Left ventricle myocardium superior (tissue), 1 donor: ENCODE data around the gene RFX4. TPM values are rescaled to one million over a fixed set of nuclear protein-coding genes. Genes with fewer than 3 reads are reported as not detected.
"Not testable (repeated sequence)": the region's sequence is repeated elsewhere in the genome, so short reads cannot be mapped to it uniquely, and the experiment has no call there.

Source experiments
- ATAC-seq: fragments of 200-7000 bp; cut with Tn5 transposase; one replicate; pipeline ENCODE4 v1.9.1; 2020; ENCODE audit warnings: mild to moderate bottlenecking, moderate library complexity
- DNase-seq: peaks from one replicate; pipeline ENCODE4 v3.0.0-alpha.2; 2020
- intact Hi-C: fragments of 100-400 bp; cut with micrococcal nuclease; formaldehyde crosslinking; loops from one replicate; pipeline ENCODE4 v1.11.0; 2022
- total RNA-seq: library from RNA; stranded (reverse); fragmentation: NEBNext Ultra II Directional; extraction: Animal tissue kit (Norgen Biotek cat#: 25700); gene quantifications from one replicate; pipeline ENCODE4 v1.2.1, GENCODE V29; 2021
- donor health status: DM: no; HTN: yes; CAD: no; lungs with severe emphysema.

RFX4 gene
- total RNA-seq, 1 donor from 2014 or later: not detected

DNA sequence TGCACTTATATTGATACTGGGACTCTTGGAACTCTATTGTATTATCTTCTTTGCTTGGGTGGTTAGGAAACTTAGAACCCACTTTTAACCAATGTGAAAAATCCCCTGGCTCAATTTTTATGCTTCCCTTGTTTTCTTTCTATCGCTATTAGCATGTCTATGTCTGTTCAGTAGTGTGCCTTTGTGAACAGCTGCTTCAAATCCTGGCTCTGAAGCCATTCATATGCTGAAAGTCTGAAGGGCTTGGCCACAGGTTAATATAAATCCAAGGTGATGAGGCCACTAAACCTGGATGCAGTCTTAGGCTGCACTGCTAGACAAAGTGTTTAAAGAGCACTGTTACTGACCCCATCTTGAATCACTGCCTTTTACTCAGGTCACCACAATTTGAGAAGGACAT, 96.8 kb downstream of the RFX4 start:
- no peak for DNase-seq
- ATAC-seq: no peak
- intact Hi-C loops: no loop called here

DNA sequence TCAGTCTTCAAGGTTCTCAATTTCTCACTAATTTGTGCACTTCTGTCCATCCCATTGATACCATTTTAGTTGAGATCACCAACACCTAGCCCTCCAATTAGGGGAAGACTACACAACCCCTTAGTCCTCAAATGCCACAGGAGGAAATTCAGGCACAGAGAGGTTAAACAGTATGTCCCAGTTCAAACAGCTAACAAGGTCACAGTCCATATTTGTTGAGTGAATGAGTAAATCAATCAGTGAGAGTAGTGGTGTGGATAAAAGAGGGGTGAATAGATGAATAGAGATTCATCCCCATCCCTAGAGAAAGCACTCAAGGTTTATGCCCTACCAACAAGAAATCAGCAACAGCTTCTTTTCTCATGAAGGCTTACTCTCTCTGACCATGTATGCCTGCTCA, 97.5 kb downstream of the RFX4 start:
- DNase-seq (no peak), ATAC-seq (no peak)
- intact Hi-C loops: no loop called here

DNA sequence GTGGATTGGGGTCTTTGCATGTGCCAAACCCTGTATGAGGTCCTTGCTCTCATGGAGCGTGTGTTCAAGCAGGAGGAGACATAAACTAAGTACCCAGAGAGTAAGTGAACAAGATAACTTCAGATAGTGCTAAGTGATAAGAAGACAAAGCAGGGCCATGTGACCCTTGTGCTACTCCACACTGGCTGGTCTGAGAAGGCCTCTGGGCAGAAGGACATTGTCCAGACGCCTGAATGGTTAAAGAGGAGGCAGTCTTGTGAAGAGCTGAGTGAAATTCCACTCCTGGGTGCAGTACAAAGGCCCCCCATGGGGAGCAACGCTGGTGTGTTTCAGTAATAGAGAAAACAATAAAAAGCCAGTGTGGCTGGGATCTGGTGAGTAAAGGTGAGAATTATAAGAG, 98.4 kb downstream of the RFX4 start:
- DNase-seq (no peak), ATAC-seq (no peak)
- intact Hi-C loops: no loop called here

DNA sequence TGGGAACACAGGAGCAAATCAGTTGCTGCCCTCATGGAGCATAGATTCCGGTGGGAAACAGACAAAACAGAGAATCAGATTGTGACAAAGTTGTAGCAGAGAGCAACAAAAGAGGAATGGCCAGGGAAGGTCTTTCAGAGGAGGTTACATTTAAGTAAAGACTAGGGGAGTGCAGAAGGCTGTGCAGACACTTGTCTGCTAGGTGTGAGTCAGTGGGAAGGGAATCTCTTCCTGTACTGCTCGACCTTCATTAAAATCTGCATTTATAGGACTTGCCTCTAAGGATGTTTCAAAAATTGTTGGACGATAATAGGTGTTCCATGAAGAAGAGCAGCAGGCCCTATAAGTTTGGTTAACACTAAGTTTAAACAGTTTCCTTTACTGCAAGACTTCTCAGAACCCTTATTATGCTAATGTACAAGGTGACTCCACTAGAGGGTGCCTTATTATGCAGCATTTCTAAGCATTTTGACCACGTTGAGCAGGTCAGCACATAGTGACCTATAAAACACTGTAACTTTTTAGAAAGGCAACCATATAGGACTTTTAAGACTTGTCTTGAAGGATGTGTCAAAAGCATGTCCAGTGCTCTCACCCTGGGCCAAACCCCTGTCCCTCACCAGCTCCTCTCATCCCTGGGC, 99.9 kb downstream of the RFX4 start:
- no peak for DNase-seq
- intact Hi-C loops: no loop called here
- ATAC-seq: no peak

DNA sequence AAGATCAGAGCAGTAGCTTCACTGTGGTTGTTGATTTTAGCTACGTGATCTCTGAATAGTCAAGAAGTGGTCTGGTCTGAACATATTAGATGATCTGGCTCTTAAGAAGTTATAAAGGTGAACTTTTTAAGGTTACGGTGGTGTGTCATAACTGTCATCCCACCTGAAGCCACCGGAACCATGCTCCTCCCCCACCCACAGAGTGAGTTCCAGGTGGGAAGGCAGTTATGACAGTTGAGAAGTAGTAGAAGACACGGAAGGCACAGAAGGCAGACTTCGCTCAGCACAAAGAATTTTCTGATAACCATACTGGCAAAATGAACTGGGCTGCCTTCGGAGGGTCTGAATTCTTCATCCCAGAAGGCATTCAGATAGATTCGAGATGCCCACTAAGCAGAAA, 101.7 kb downstream of the RFX4 start:
- no peak for DNase-seq
- intact Hi-C loops: no loop called here
- ATAC-seq: no peak

DNA sequence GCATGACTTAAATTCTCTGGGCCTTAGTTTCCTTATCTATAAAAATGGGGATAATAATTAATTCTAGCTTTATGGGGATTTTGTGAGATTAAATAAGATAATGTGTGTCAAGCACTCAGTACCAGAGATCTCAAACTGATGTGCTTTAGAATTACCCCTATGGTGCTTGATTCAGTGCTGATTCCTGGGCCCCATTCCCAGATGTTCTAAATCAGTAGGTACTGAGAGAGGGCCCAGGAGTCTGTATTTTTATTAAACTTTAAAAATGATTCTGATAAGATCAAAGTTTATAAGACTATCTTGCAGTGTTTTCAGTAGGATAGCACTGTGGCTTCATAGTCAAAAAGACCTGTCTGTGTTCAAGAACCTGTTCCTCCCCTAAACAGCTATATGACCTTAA, 102.6 kb downstream of the RFX4 start:
- DNase-seq (no peak), ATAC-seq (no peak)
- intact Hi-C loops: no loop called here

DNA sequence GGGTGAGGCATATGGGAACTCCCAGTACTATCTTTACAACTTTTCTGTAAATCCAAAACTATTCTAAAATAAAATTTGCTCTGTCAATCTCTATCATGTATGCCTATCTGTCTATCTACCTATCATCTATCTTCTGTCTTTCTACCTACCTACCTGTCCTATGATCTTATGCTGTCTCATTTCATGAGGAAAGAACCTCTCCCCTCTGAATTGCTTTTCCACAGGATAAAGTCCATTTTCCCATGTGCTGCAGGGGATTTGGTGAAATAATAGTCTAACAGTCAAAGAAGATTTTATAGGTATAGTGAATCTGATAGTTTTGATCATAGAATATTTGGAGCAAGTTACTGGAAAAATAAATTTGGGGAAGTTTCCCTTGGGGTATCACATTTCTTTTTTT, 104.9 kb downstream of the RFX4 start:
- intact Hi-C loops: no loop called here
- ATAC-seq (no peak), DNase-seq (no peak)

DNA sequence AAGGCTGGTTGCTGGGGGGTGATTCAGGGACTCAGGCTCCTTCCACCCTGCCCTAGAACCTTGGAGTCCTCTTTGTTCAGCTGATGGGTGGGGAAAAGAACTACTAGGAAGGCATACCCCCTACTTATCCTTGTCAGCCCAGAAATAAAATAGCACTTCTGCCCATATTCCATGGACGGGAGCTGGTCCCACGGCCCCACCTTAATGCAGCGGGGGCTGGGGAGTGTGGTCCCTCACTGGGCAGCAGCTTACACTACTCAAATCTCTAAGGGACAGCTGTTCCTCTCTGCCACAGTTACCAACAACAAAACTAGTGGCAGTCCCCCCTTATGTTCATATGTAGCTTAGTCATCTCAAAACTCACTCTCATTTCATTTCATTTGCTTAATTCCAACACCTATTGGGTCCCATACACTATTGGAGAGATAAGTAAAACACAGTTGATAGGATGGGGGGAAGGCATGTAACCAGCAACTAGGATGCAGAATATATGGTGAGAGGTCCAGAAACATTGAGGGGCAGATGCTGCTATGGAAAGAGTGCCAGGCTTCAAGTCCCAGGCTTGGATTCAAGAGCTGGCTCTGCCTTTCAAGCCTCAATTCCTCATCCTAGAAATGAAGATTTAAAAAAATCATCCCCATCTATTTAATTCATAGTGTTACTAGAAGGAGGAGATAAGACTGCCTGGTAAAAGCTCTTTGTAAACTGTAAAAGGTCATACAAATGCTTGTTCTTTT, 107.9 kb downstream of the RFX4 start:
- intact Hi-C loops: no loop called here
- ATAC-seq: no peak
- no peak for DNase-seq

DNA sequence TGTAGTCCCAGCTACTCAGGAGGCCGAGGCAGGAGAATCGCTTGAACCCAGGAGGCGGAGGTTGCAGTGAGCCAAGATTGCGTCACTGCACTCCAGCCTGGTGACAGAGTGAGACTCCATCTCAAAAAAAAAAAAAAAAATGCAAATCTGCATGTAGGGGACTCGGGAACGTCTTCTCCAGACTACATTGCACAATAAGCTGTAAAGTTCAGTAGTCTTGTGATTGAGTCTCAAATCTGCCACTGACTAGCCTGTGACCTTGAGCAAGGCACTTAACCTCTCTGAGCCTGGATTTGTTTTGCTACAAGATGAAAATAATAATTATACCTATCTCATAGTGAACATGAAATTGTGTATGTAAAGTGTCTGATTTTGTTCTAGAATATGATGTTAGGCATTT, 109.2 kb downstream of the RFX4 start:
- DNase-seq, intact Hi-C loops, ATAC-seq: not testable (repeated sequence)

DNA sequence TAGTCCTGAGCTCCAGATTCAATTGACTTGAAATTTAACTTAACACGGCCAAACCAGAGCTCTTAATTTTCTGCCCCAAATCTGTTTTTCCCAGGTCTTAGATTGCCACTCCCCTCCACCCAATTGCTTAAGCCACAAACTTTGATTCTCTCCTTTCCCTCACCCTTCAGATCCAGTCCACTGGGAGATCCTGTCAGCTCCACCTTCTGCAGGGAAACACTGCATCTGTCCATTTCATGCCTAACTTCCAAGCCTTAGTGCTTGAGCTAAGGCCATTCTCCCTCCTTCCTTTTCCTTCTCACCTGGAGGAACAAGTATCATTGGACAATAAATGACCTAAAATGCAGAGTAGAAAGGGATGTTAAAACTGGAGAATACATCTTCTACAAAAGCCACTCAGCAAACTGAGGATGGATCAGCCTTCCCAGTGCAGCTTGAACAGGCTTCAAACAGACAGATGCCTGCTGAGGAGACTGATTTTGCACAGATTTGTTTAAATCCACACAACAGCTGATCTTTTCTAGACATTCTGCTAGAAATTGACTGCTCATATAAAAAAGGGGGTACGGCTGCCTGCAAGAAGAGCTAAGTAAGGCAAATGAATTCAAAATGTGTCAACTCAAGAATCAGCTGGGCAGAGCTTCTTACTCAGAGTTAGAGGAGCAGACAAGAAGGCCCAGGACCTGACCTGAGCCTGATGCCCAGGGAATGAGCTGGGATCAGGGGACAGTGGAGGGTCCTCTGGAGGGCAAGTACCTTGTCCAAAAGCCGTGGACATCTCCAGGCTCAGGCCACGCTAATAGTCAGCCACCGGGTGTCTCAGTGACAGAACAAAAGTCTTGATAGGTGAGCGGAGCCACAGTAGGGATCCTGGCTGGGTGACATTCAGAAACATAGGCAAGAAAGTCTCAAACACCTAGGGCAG, 110.4 kb downstream of the RFX4 start:
- intact Hi-C loops: no loop called here
- ATAC-seq: no peak

DNA sequence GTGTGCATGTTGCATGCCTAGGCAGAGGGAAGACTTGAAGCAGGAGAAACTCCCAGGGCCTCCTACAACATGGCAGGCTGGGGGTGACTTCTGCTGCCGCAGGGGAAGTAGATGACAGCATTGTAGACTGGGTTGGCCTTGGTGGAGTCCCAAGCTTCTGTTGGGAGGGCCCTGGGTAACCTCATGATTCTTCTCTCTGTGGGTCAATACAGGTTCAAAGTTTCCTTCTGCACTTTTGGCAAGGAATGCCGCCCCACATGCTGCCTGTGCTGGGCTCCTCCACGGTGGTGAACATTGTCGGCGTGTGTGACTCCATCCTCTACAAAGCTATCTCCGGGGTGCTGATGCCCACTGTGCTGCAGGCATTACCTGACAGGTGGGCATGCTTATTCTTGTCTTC, 113.3 kb downstream of the RFX4 start:
- intact Hi-C loops: no loop called here
- no peak for DNase-seq
- no peak for ATAC-seq

More for the DNA sequence above, 110.4 kb downstream of the RFX4 start:
- no peak for DNase-seq

DNA sequence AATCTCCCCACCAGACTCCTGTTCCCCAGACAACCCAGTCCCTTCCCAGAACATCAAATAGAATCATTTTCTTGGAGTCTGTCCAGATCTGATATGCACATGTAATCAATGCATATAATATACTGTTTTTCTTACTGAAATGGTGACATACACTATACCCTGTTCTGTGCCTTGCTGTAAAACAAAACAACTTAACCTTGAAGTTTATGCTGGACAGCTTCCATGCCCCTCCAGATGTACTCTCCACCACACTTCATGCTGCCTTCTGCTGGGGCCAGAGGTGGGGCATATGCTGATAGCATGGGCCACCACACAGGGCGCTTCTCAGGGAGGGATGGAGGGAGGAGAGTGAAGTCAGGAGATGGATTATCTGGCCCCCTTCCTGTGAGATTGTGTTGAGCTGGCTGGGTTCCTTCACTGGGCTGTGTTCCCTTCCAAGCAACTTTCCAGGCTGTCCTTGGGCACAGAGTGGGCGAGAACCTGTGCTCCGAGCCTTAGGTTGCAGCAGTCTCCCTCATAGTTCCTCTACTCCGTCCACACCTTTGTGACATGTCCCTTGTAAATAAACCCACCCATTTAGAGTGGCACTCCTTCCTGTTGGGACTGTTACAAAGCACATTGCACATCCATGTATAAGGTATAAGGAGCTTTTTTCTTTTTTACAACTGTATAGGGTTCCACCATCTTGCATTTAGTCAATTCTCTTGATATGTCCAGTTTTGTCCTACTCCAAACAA, 114.0 kb downstream of the RFX4 start:
- ATAC-seq (no peak), DNase-seq (no peak)
- intact Hi-C loops: no loop called here

DNA sequence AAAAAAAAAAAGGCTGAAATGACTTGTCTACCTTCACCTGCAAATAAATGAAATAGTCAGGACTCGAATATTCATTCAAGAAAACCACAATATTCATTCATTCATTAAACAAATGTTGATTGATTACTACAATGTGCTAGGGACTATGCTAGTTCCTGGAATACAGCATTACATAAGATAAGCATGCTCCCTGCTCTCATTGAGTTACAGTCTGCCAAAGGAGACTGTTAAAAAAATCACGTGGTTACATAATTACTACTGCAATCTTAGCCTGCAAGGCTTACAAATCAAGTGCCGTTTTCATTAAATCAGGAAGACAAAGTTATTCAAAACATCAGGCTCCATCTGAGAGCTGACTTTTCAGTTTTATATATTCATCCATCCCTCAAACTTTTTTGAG, 121.3 kb downstream of the RFX4 start:
- intact Hi-C loops: no loop called here
- no peak for DNase-seq
- peak; percentile 79 for ATAC-seq

DNA sequence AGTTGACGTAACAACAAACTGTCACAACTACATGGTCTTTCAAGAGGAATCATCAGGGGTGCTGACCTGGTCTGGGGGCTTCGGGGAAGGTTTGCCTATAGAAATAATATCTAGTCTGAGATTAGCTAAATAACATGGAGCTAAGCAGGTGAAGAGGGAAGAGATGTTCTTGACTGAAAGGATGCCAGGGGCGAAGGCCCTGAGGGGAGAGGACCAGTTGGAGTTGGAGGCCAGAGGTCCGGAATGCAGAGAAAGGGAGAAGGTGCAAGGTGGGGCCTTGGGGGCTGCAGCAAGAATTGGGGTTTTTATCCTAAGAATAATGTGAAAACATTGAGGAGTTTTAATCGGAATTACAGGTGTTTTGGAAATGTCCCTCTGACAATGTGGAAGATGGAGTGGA, 123.2 kb downstream of the RFX4 start:
- intact Hi-C loops: no loop called here
- ATAC-seq: no peak
- no peak for DNase-seq

DNA sequence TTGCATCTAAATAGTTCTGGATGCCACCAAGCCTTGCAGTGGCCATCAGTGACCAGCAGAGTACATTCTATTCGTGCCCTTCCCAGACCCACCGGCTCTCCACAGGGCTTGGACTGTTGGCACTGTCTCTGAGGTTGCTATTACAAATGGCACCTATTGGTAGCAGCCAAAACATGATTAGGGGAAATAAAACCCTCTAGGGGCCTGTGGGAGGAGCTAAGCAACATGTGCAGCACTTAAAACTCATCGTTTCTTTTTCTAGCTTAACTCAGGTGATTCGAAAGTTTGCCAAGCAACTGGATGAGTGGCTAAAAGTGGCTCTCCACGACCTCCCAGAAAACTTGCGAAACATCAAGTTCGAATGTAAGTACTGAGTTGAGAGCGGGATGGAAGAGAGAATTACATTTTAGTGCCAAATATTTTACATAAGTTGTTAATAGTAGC, 126.3 kb downstream of the RFX4 start:
- DNase-seq: no peak
- ATAC-seq: no peak
- intact Hi-C loops: no loop called here

DNA sequence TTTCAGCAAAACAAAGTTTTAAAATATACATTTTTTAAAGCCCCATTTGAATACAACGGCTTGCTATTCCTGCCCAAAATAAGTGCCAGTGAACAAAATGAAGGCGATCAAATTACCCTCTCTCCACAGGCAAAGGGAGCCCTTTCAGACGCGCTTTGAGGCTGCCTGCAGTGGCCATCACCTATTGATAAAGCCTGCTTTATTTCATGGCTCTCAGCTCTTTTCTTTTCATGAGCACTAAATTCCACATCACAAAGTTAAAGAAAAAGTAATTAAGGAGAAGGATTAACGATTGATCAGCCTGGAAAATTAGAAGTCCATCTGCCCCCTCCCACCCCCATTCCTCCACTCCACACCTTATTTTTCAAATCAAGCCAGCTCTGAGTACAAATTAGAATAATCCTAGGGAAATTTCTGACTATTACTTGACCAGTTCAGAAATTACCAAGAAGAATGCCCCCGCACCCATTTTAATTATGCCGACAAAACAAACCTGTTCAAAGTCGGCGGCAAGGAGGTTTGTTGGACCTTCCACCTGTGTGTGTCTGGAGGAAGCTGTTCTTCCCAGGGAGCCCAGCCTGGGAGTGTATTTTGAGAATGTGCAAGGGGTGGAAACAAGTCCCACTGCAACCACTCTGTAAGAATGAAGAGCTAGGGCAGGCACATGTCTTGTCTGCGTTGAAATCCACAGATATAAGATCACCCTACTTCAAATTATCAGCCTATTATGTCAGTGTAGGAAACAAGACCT, 127.5 kb downstream of the RFX4 start:
- intact Hi-C loops: no loop called here
- DNase-seq (no peak), ATAC-seq (no peak)

DNA sequence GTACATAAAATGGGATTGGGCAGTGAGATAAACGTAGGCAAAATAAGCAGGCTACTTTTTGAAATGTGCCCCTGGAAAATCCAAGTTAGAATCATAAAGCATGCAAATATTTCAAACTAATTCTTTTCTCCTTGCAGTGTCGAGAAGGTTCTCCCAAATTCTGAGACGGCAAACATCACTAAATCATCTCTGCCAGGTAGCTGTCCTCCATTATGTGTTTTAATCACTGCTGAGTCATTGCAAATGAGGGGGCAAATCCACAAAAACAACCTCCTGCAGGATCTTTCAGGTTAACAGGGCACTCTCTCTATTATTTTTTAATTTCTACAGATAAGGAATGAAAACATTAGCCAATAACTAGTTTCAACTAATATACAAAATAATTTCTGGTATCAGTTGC, 128.5 kb downstream of the RFX4 start:
- intact Hi-C loops: no loop called here
- DNase-seq: no peak
- no peak for ATAC-seq

DNA sequence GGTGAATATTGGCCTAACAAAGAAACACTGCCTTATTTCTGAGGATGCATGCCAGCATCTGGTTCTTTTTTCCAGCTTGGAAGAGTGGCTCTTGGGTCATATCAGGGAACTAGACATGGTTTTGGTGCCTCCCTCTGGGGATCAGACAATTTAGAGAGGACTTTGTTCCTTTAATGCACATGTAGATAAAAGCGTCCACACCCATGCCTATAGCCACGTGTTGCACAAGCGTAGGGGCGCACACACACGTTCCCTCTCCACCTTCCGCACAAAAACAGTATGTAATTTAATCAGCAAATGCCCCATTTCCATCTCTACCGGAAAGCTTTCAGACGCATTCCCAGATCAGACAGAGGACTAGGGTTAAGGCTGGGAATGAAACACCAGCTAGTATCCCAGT, 130.0 kb downstream of the RFX4 start:
- intact Hi-C loops: no loop called here
- ATAC-seq (no peak), DNase-seq (no peak)

DNA sequence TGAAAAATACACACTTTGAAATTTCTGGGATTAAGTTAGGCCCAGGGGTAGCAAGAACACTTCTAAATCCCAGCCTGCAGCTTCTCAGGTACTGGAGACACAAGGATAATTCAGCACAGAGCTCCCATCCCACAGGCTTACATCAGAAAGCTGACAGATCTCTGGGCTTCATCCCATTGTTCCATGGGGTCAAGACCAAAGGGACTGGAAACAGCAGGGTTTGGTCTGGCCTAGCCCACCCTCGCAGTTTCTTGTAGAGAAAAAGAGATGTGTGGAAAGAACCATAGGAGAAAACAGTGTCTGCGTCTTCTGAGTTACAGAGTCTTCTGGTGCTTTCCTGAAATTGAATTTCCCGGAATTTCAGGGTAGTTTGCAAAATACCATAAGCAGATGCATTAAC, 132.1 kb downstream of the RFX4 start:
- ATAC-seq: no peak
- no peak for DNase-seq
- intact Hi-C loops: no loop called here
